ENCODE data around the gene MDFI. TPM values are rescaled to one million over a fixed set of nuclear protein-coding genes. Genes with fewer than 3 reads are reported as not detected.

The MDFI gene
- total and polyA plus RNA-seq, 8 donors, result 0.46 to 7.4 (median 2.2) TPM

- DNase-seq (peak in 1 of 6 donors; percentile 25), FAIRE-seq (no peak), ATAC-seq (peak; percentile 5 to 15 (median 10))
- intact Hi-C loops (cut with DNase I), result loop anchor here in 2 of 3 donors (5.0 kb wide), 3 partner anchors 81 to 316 kb away; no protein-coding TSS in a partner anchor
- Histone ChIP-seq H3K36me3 (no peaks in the 10 kb centered on the region), H3K9me3 (no peaks in the 10 kb centered on the region), H3K27ac (peak overlapping the region in 1 of 4 donors; percentile 70), H3K4me1 (peaks cover 0 to 9% (median 6%) of the 10 kb centered on the region in 3 donors), H3K4me3 (peak overlapping the region in 1 of 4 donors; percentile 36), H3K27me3 (no peaks in the 10 kb centered on the region)
- WGBS, 2 donors, result 51% methylated on average over 18 of the region's 18 CpGs
- TF ChIP-seq CTCF (IDR thresholded peaks at IDR 0.05), result no peak
Observed at GRCh38 chr6:41683273-41683522, 44.9 kb downstream of the MDFI start.

GRCh38 chr6:41683523-41684310 lies 45.4 kb downstream of the MDFI start:
- peak; percentile 49 to 88 (median 71) for DNase-seq
- FAIRE-seq, result no peak
- H3K27ac ChIP-seq, result peak overlapping the region in 1 of 4 donors; percentile 70
- peak overlapping the region in 1 of 4 donors; percentile 36 for H3K4me3 ChIP-seq
- intact Hi-C loops (cut with DNase I), result loop anchor here in 2 of 3 donors (5.0 kb wide), 3 partner anchors 81 to 316 kb away; no protein-coding TSS in a partner anchor
- no peaks in the 10 kb centered on the region for H3K36me3 ChIP-seq
- 43 to 50% methylated on average over 29 to 38 of the region's 38 CpGs for WGBS, 2 donors
- peak; percentile 66 to 75 (median 72) for TF ChIP-seq CTCF (IDR thresholded peaks at IDR 0.05)
- H3K4me1 ChIP-seq, result peaks cover 0 to 9% (median 6%) of the 10 kb centered on the region in 3 donors
- ATAC-seq, result peak; percentile 58 to 84 (median 67)
- H3K27me3 ChIP-seq, result no peaks in the 10 kb centered on the region
- no peaks in the 10 kb centered on the region for H3K9me3 ChIP-seq

GRCh38 chr6:41684311-41685180 lies 46.3 kb downstream of the MDFI start:
- H3K36me3 ChIP-seq, result no peaks in the 10 kb centered on the region
- WGBS, 2 donors, result 84 to 86% methylated on average over 21 to 25 of the region's 25 CpGs
- no peaks in the 10 kb centered on the region for H3K9me3 ChIP-seq
- intact Hi-C loops (cut with DNase I), result loop anchor here in 2 of 3 donors (5.0 kb wide), 4 partner anchors 82 to 317 kb away; no protein-coding TSS in a partner anchor
- H3K27me3 ChIP-seq, result no peaks in the 10 kb centered on the region
- DNase-seq, result peak in 2 of 6 donors; percentile 15 to 50
- H3K4me3 ChIP-seq, result no peak overlapping the region
- no peak for TF ChIP-seq CTCF (IDR thresholded peaks at IDR 0.05)
- peaks cover 0 to 9% (median 6%) of the 10 kb centered on the region in 3 donors for H3K4me1 ChIP-seq
- no peak overlapping the region for H3K27ac ChIP-seq
- FAIRE-seq, result no peak
- no peak for ATAC-seq

- DNase-seq (peak in 1 of 6 donors; percentile 36), ATAC-seq (no peak), FAIRE-seq (no peak)
- Histone ChIP-seq H3K27me3 (no peaks in the 10 kb centered on the region), H3K9me3 (no peaks in the 10 kb centered on the region), H3K27ac (no peak overlapping the region), H3K4me3 (no peak overlapping the region), H3K36me3 (no peaks in the 10 kb centered on the region), H3K4me1 (peaks cover 0 to 9% (median 6%) of the 10 kb centered on the region in 3 donors)
- 89 to 95% methylated on average over 7 of the region's 7 CpGs for WGBS, 2 donors
- intact Hi-C loops (cut with DNase I), result loop anchor here in 1 of 3 donors (5.0 kb wide), 1 partner anchor 314 kb away; no protein-coding TSS in a partner anchor
- no peak for TF ChIP-seq CTCF (IDR thresholded peaks at IDR 0.05)
Observed at GRCh38 chr6:41685641-41686380, 47.5 kb downstream of the MDFI start.
